CD4-positive, alpha-beta memory T cell (primary cell): Measurements from ENCODE around the gene PSENEN. TPM values are rescaled to one million over a fixed set of nuclear protein-coding genes. Genes with fewer than 3 reads are reported as not detected.
"Not testable (repeated sequence)": the region's sequence is repeated elsewhere in the genome, so short reads cannot be mapped to it uniquely, and the experiment has no call there.

ENCODE experiments used
- CTCF ChIA-PET: fragments of 350-600 bp; sonication (Branson Sonifier 250); formaldehyde crosslinking; loops from one replicate; lab custom pipeline; 2021; ENCODE audit warnings: inconsistent platforms; ENCODE audit not compliant: partially characterized antibody; lab: Charles Lee
- POLR2A ChIA-PET: fragments of 350-600 bp; sonication (Branson Sonifier 250); formaldehyde crosslinking; loops from one replicate; lab custom pipeline; 2021; ENCODE audit not compliant: partially characterized antibody; lab: Charles Lee
- DNase-seq, 5 donors: peaks; one replicate each; pipeline versions ENCODE4 v3.0.0 to v3.0.0-alpha.2; 2020 to 2022; ENCODE audit warnings: mixed read lengths in 1 of 5
- H3K27ac ChIP-seq: one replicate; pipeline ENCODE4 v1.7.0; 2013; ENCODE audit warnings: low read depth, low read length
- H3K27me3 ChIP-seq: 2 replicates; pipeline ENCODE4 v1.7.0; 2013; ENCODE audit warnings: mild to moderate bottlenecking, low read length, moderate library complexity; ENCODE audit not compliant: insufficient read depth
- H3K36me3 ChIP-seq: 2 replicates; pipeline ENCODE4 v1.7.0; 2013; ENCODE audit warnings: mild to moderate bottlenecking, low read length, moderate library complexity; ENCODE audit not compliant: insufficient read depth
- H3K4me1 ChIP-seq: 2 replicates; pipeline ENCODE4 v1.7.0; 2013; ENCODE audit warnings: mild to moderate bottlenecking, low read length, moderate library complexity; ENCODE audit not compliant: insufficient read depth
- H3K4me3 ChIP-seq, 2 donors: one replicate each; pipeline ENCODE4 v1.7.0; 2013; ENCODE audit warnings: low read length in 2 of 2, mild to moderate bottlenecking in 1 of 2
- H3K9me3 ChIP-seq, 2 donors: one replicate each; pipeline ENCODE4 v1.7.0; 2013; ENCODE audit warnings: low read length in 2 of 2, control low read depth in 1 of 2; ENCODE audit not compliant: control insufficient read depth in 1 of 2
- H3K27ac Mint-ChIP-seq, 7 donors: one replicate each; pipeline ENCODE4 v1.8.0; 2020 to 2021; ENCODE audit warnings: mixed read lengths in 7 of 7, mild to moderate bottlenecking in 6 of 7, inconsistent platforms in 3 of 7, moderate library complexity in 3 of 7
- H3K27me3 Mint-ChIP-seq, 2 donors: one replicate each; pipeline ENCODE4 v1.8.0; 2020 to 2021; ENCODE audit warnings: mixed read lengths in 2 of 2
- H3K36me3 Mint-ChIP-seq, 2 donors: one replicate each; pipeline ENCODE4 v1.8.0; 2020 to 2021; ENCODE audit warnings: mixed read lengths in 2 of 2, inconsistent platforms in 1 of 2, mild to moderate bottlenecking in 1 of 2
- H3K4me1 Mint-ChIP-seq, 4 donors: one replicate each; pipeline ENCODE4 v1.8.0; 2020 to 2021; ENCODE audit warnings: mixed read lengths in 4 of 4, mild to moderate bottlenecking in 1 of 4
- H3K4me3 Mint-ChIP-seq, 8 donors: one replicate each; pipeline ENCODE4 v1.8.0; 2020 to 2021; ENCODE audit warnings: mixed read lengths in 8 of 8, mild to moderate bottlenecking in 7 of 8, moderate library complexity in 6 of 8, inconsistent platforms in 3 of 8
- H3K9me3 Mint-ChIP-seq, 8 donors: one replicate each; pipeline ENCODE4 v1.8.0; 2020 to 2021; ENCODE audit warnings: mixed read lengths in 8 of 8, mild to moderate bottlenecking in 5 of 8, inconsistent platforms in 3 of 8, moderate library complexity in 1 of 8
- intact Hi-C: fragments of 100-400 bp; cut with micrococcal nuclease; formaldehyde crosslinking; loops from one replicate; pipeline ENCODE4 v1.15.1; 2023
- polyA plus RNA-seq, 2 donors: library from polyadenylated mRNA; unstranded; fragments of 300-500 nt; fragmentation: Illumina TruSeq; gene quantifications; one replicate each; pipeline ENCODE4 v1.2.3, GENCODE V29; 2021
- total RNA-seq, 2 experiments: library from RNA; stranded (reverse); gene quantifications; one replicate each; pipeline ENCODE4 v1.2.3, GENCODE V29; 2021

The PSENEN gene
- total and polyA plus RNA-seq, 4 experiments from 2014 or later, result 27.2 to 89.9 (median 55.9) TPM

DNA sequence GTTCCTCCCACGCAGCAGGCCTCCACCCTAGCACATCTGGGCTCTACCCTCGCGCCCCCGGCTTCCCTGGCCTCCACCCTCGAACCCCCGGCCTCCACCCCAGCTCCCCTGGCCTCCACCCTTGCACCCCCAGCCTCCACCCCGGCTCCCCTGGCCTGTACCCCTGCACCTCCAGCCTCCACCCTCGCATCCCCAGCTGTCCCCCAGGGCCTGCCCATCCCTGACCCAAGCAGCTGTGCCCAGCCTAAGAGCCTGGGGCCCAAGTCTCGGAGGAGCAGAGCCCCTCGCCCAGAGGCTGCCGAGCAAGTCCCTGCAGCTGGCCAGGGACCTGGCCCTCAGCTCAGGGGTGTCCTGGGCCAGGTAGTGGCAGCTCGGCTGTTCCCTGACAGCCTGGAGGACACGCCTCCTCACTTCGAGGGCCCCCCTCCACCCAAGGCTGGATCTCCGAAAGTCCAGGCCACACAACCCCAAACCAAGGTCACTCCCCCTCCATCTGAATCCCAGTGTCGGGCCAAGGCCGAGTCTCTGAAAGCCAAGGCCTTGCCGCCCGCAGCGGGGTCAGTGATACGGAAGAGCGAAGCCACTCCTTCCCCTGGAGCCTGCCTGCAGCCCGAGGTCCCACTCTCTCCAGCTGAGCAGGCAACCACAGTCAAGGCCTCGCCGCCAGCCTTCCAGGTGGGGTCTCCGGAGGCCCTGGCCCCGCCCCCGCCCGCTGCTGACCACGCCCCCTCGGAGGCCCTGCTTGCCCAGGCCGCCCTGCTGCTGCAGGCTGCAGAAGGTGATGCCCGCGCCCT, 22.0 kb downstream of the PSENEN start:
- Mint-ChIP-seq H3K36me3 (peaks cover 4 to 27% of the 10 kb centered on the region in 2 donors), H3K9me3 (peaks cover 0 to 2% (median 0%) of the 10 kb centered on the region in 8 donors), H3K27ac (no peak overlapping the region), H3K27me3 (no peaks in the 10 kb centered on the region), H3K4me3 (no peak overlapping the region), H3K4me1 (peaks cover 0 to 3% (median under 1%) of the 10 kb centered on the region in 4 donors)
- H3K36me3 ChIP-seq, result peaks cover 13% of the 10 kb centered on the region
- no peaks in the 10 kb centered on the region for H3K9me3 ChIP-seq
- ChIA-PET CTCF (no interaction called here), POLR2A (no interaction called here)
- DNase-seq, result peak in 1 of 5 donors; percentile 35
- no peak overlapping the region for H3K4me3 ChIP-seq
- H3K4me1 ChIP-seq, result no peaks in the 10 kb centered on the region
- intact Hi-C loops, result no loop called here
- H3K27me3 ChIP-seq, result no peaks in the 10 kb centered on the region
- H3K27ac ChIP-seq, result no peak overlapping the region

- H3K27me3 ChIP-seq, result no peaks in the 10 kb centered on the region
- H3K27me3 Mint-ChIP-seq, result no peaks in the 10 kb centered on the region
- H3K27ac Mint-ChIP-seq, result no peak overlapping the region
- no peak overlapping the region for H3K27ac ChIP-seq
- peaks cover 0 to 2% (median 0%) of the 10 kb centered on the region in 8 donors for H3K9me3 Mint-ChIP-seq
- intact Hi-C loops, result no loop called here
- ChIA-PET POLR2A (no interaction called here), CTCF (no interaction called here)
- H3K4me1 ChIP-seq, result no peaks in the 10 kb centered on the region
- H3K9me3 ChIP-seq, result no peaks in the 10 kb centered on the region
- no peak for DNase-seq
- no peak overlapping the region for H3K4me3 Mint-ChIP-seq
- H3K36me3 ChIP-seq, result peaks cover 13% of the 10 kb centered on the region
- no peak overlapping the region for H3K4me3 ChIP-seq
- peaks cover 4 to 27% of the 10 kb centered on the region in 2 donors for H3K36me3 Mint-ChIP-seq
- H3K4me1 Mint-ChIP-seq, result peaks cover 0 to 3% (median 2%) of the 10 kb centered on the region in 4 donors
These were observed 22.6 kb downstream of the PSENEN start for GRCh38 chr19:35768082-35768421.

- H3K27me3 ChIP-seq, H3K27ac ChIP-seq, CTCF ChIA-PET, intact Hi-C loops, H3K4me3 Mint-ChIP-seq, H3K27ac Mint-ChIP-seq, H3K4me3 ChIP-seq, H3K9me3 Mint-ChIP-seq, H3K27me3 Mint-ChIP-seq, H3K36me3 ChIP-seq, H3K9me3 ChIP-seq, DNase-seq: not testable (repeated sequence)
- POLR2A ChIA-PET, result interaction anchor here (1.0 to 1.2 kb wide), 2 partner anchors 12 to 28 kb away, joined by 3 read pairs; no protein-coding TSS in a partner anchor
- Mint-ChIP-seq H3K4me1 (peaks cover 12 to 31% (median 22%) of the 10 kb centered on the region in 4 donors), H3K36me3 (peaks cover 0 to 16% of the 10 kb centered on the region in 2 donors)
- peaks cover 15% of the 10 kb centered on the region for H3K4me1 ChIP-seq
These were observed 26.9 kb downstream of the PSENEN start for GRCh38 chr19:35772362-35772761.

GRCh38 chr19:35773020-35773806, 27.8 kb downstream of the PSENEN start:
- Histone ChIP-seq H3K27me3 (no peaks in the 10 kb centered on the region), H3K9me3 (no peaks in the 10 kb centered on the region), H3K4me3 (no peak overlapping the region), H3K4me1 (peaks cover 15% of the 10 kb centered on the region), H3K27ac (no peak overlapping the region), H3K36me3 (peaks cover 4% of the 10 kb centered on the region)
- H3K4me1 Mint-ChIP-seq, result peaks cover 12 to 37% (median 22%) of the 10 kb centered on the region in 4 donors
- CTCF ChIA-PET, result interaction anchor here (1.4 kb wide), 1 partner anchor 25 kb away, joined by 4 read pairs; the partner anchor contains the start of gene LIN37
- H3K27ac Mint-ChIP-seq, result no peak overlapping the region
- peak in 1 of 5 donors; percentile 20 for DNase-seq
- peaks cover 0 to 14% of the 10 kb centered on the region in 2 donors for H3K36me3 Mint-ChIP-seq
- intact Hi-C loops, result no loop called here
- POLR2A ChIA-PET, result interaction anchor here (1.0 to 1.2 kb wide), 2 partner anchors 13 to 29 kb away, joined by 3 read pairs; no protein-coding TSS in a partner anchor
- H3K27me3 Mint-ChIP-seq, result no peaks in the 10 kb centered on the region
- peaks cover 0 to 2% (median 0%) of the 10 kb centered on the region in 8 donors for H3K9me3 Mint-ChIP-seq
- H3K4me3 Mint-ChIP-seq, result peak overlapping the region in 1 of 8 donors; percentile 46

DNA sequence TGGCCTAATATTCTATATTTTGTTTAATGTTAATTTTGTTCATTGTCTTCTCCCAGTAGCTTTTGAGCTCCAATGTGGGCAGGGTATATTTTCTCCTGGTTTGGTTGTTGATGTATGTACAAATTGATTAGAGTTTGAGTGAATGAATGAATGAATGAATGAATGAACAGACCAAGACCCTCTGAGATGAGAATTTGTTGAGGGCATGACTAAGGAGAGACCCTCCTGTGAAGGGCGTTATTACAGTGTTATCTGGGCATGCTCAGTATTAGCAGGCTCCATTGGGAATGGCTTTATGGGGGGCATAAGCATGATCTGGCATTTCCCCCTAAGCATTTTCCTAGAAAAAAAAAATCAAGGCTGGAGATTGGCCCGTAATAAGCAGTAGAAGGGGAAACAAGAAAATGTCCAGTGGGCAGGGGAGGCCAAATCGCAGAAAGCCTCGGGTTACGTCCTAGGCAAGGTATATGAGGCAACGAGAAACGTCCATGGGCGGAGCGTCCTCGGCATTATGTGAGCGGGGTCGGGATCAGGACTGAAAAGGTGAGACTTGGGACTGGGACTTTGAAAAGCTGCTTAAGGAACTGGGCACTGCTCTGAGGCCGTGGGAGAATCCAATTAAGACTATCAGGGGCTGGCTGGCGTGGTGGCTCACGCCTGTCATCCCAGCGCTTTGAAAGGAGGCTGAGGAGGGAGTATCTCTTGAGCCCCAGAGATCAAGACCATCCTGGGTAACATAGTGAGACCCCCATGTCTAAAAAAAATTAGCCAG, 29.0 kb downstream of the PSENEN start:
- POLR2A ChIA-PET, result no interaction called here
- no peaks in the 10 kb centered on the region for H3K9me3 Mint-ChIP-seq
- Histone ChIP-seq H3K27me3 (no peaks in the 10 kb centered on the region), H3K4me3 (peak overlapping the region; percentile 21 to 65), H3K27ac (no peak overlapping the region), H3K9me3 (no peaks in the 10 kb centered on the region), H3K36me3 (no peaks in the 10 kb centered on the region), H3K4me1 (peaks cover 15% of the 10 kb centered on the region)
- no peaks in the 10 kb centered on the region for H3K27me3 Mint-ChIP-seq
- intact Hi-C loops, result loop anchor here (1.0 to 2.0 kb wide), 5 partner anchors 16 to 81 kb away; partner anchors contain the start of genes LIN37, PROSER3, PSENEN and U2AF1L4
- H3K27ac Mint-ChIP-seq, result peak overlapping the region in 3 of 7 donors; percentile 40 to 87 (median 46)
- peaks cover 0 to 7% of the 10 kb centered on the region in 2 donors for H3K36me3 Mint-ChIP-seq
- CTCF ChIA-PET, result interaction anchor here (1.4 kb wide), 1 partner anchor 26 kb away, joined by 4 read pairs; the partner anchor contains the start of gene LIN37
- H3K4me3 Mint-ChIP-seq, result peak overlapping the region; percentile 79 to 95 (median 87)
- H3K4me1 Mint-ChIP-seq, result peaks cover 12 to 37% (median 20%) of the 10 kb centered on the region in 4 donors
- peak in 1 of 5 donors; percentile 24 for DNase-seq

DNA sequence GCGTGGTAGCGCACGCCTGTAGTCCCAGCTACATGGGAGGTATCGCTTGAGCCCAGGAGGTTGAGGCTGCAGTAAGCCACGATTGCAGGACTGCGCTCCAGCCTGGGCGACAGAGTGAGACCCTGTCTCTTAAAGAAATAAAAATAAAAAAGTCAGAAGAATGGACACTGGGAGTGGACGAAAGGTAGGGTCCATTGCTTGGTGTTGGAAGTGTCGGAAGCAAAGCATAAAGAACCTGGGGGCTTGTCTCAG, 29.5 kb downstream of the PSENEN start:
- POLR2A ChIA-PET, result no interaction called here

More for the DNA sequence above, 29.5 kb downstream of the PSENEN start:
- Mint-ChIP-seq H3K36me3 (peaks cover 0 to 11% of the 10 kb centered on the region in 2 donors), H3K4me3 (peak overlapping the region; percentile 79 to 95 (median 87)), H3K4me1 (peaks cover 12 to 37% (median 20%) of the 10 kb centered on the region in 4 donors), H3K27ac (peak overlapping the region in 4 of 7 donors; percentile 13 to 87 (median 60)), H3K9me3 (no peaks in the 10 kb centered on the region), H3K27me3 (no peaks in the 10 kb centered on the region)
- H3K27ac ChIP-seq, result no peak overlapping the region
- CTCF ChIA-PET, result no interaction called here
- H3K9me3 ChIP-seq, result no peaks in the 10 kb centered on the region
- no peaks in the 10 kb centered on the region for H3K36me3 ChIP-seq
- intact Hi-C loops, result loop anchor here (1.0 to 2.0 kb wide), 5 partner anchors 17 to 82 kb away; partner anchors contain the start of genes LIN37, PROSER3, PSENEN and U2AF1L4
- peak overlapping the region; percentile 21 to 65 for H3K4me3 ChIP-seq
- DNase-seq, result no peak
- H3K27me3 ChIP-seq, result no peaks in the 10 kb centered on the region
- H3K4me1 ChIP-seq, result peaks cover 15% of the 10 kb centered on the region
